ENCODE measurements around the gene ZNF805.

- no peak for TF ChIP-seq CTCF (IDR thresholded peaks at IDR 0.05)
- TF ChIP-seq POLR2AphosphoS5 (IDR thresholded peaks at IDR 0.05) = no peak
- no peak for TF ChIP-seq EP300 (IDR thresholded peaks at IDR 0.05)
These were observed 4.1 kb downstream of the ZNF805 start for GRCh38 chr19:57244513-57244912.
